GM19328 (cell line): ENCODE results near the gene CASP2.
"Not testable (repeated sequence)": the region's sequence is repeated elsewhere in the genome, so short reads cannot be mapped to it uniquely, and the experiment has no call there.

ENCODE experiments used
- ATAC-seq: cut with Tn5 transposase; IDR thresholded peaks from one replicate; pipeline ENCODE4 v1.9.1; 2021; ENCODE audit warnings: mild to moderate bottlenecking, moderate library complexity; ENCODE audit not compliant: unreplicated experiment

Gene CASP2

GRCh38 chr7:143263266-143264195 is 24.6 kb upstream of the CASP2 start, which contains the start of gene GSTK1:
Gene GSTK1, plus strand, starts transcription at chr7:143263441. Its CDS starts 73 bp downstream, at chr7:143263514.
- ATAC-seq = peak; percentile 97

- ATAC-seq = not testable (repeated sequence)
These were observed 24.0 kb upstream of the CASP2 start for GRCh38 chr7:143264196-143264568.

GRCh38 chr7:143265017-143265693 is 23.0 kb upstream of the CASP2 start:
- ATAC-seq = no peak

GRCh38 chr7:143269251-143269650 is 18.9 kb upstream of the CASP2 start:
- no peak for ATAC-seq

- ATAC-seq = no peak
These were observed 16.9 kb upstream of the CASP2 start for GRCh38 chr7:143271240-143271639.

- no peak for ATAC-seq
These were observed 15.3 kb upstream of the CASP2 start for GRCh38 chr7:143272871-143273270.

GRCh38 chr7:143279186-143280098 is 8.7 kb upstream of the CASP2 start:
- no peak for ATAC-seq

GRCh38 chr7:143280160-143280559 is 8.0 kb upstream of the CASP2 start:
- no peak for ATAC-seq

- no peak for ATAC-seq
These were observed 7.6 kb upstream of the CASP2 start for GRCh38 chr7:143280566-143280965.

- no peak for ATAC-seq
These were observed 6.6 kb upstream of the CASP2 start for GRCh38 chr7:143281529-143281928.

GRCh38 chr7:143282124-143282523 is 6.0 kb upstream of the CASP2 start:
- ATAC-seq = no peak

- no peak for ATAC-seq
These were observed 4.8 kb upstream of the CASP2 start for GRCh38 chr7:143283381-143283780.

- no peak for ATAC-seq
These were observed 3.3 kb upstream of the CASP2 start, which contains the start of gene TMEM139 for GRCh38 chr7:143284591-143285469. Gene TMEM139, plus strand, starts transcription at chr7:143284958. Its CDS starts 1,000 bp downstream, at chr7:143285958.

- ATAC-seq = no peak
These were observed 2.7 kb upstream of the CASP2 start for GRCh38 chr7:143285470-143285778.

GRCh38 chr7:143285806-143286521 is 2.2 kb upstream of the CASP2 start:
- ATAC-seq = no peak

GRCh38 chr7:143286522-143286890 is 1.6 kb upstream of the CASP2 start:
- no peak for ATAC-seq

- no peak for ATAC-seq
These were observed 714 bp upstream of the CASP2 start for GRCh38 chr7:143287339-143287934.

- ATAC-seq = no peak
These were observed 685 bp downstream of the CASP2 start for GRCh38 chr7:143288836-143289235.

GRCh38 chr7:143289421-143289820 is 1.3 kb downstream of the CASP2 start:
- no peak for ATAC-seq
